ENCODE results near the gene RNPEP. TPM values are rescaled to one million over a fixed set of nuclear protein-coding genes. Genes with fewer than 3 reads are reported as not detected.

RNPEP gene
- total and polyA plus RNA-seq, 2 of the 8 experiments (the other 6 are each of a cell fraction or from before 2014, with no cell fraction given) = 34.1 to 51.1 TPM

- DNase-seq (ENCODE audit: low read depth in 1 of 2, low spot score in 2 of 2) = no peak
- no peak overlapping the region for H2BK120ac ChIP-seq (replicated peaks; ENCODE audit: low read depth, low read length)
- no peak overlapping the region for H3K18ac ChIP-seq (ENCODE audit: extremely low read depth, low read length)
- ChIA-PET POLR2A (ENCODE audit: partially characterized antibody) (interaction anchor here (0.6 to 3.7 kb wide), 19 partner anchors 8 to 132 kb away, joined by 3 to 24 read pairs (median 3); partner anchors contain the start of genes ELF3, GPR37L1 and RNPEP), CTCF (ENCODE audit: partially characterized antibody) (interaction anchor here (0.6 to 27.9 kb wide), 66 partner anchors 10 to 995 kb away, joined by 3 to 1014 read pairs (median 4); partner anchors contain the start of genes ELF3, GPR37L1, IPO9 and LMOD1)
- no peak overlapping the region for H2BK20ac ChIP-seq (ENCODE audit: low read length)
- no peak overlapping the region for H3K23ac ChIP-seq (ENCODE audit: insufficient read length)
- H3K27ac ChIP-seq (ENCODE audit: low read depth, low read length) = no peak overlapping the region
- no peak overlapping the region for H3K4me3 ChIP-seq (ENCODE audit: extremely low read depth in 1 of 4, insufficient read depth in 2 of 4, low read depth in 3 of 4, low read length in 4 of 4)
- H2AFZ ChIP-seq (ENCODE audit: low read length) = no peak overlapping the region
- H2AK5ac ChIP-seq (ENCODE audit: low read depth, low read length) = no peak overlapping the region
- no peak overlapping the region for H3K9ac ChIP-seq (replicated peaks in 1 of 4; ENCODE audit: extremely low read depth in 1 of 4, low read depth in 3 of 4, low read length in 3 of 4)
- H2BK15ac ChIP-seq (ENCODE audit: low read length) = no peak overlapping the region
- H3K23me2 ChIP-seq (ENCODE audit: low read depth, low read length) = no peaks in the 10 kb centered on the region
- H3K36me3 ChIP-seq (ENCODE audit: control insufficient read depth in 2 of 4, insufficient read depth in 4 of 4, low read length in 3 of 4) = peaks cover 7 to 67% (median 44%) of the 10 kb centered on the region in 4 experiments
- no peaks in the 10 kb centered on the region for H3K4me1 ChIP-seq (replicated peaks in 1 of 4; ENCODE audit: control insufficient read depth in 3 of 4, insufficient read depth in 4 of 4, low read length in 3 of 4)
- no peak overlapping the region for H3K56ac ChIP-seq (replicated peaks; ENCODE audit: insufficient read length, low read depth, low read length)
- H4K8ac ChIP-seq (ENCODE audit: extremely low read depth, insufficient read depth, low read length) = no peak overlapping the region
- no peak overlapping the region for H3K4ac ChIP-seq (replicated peaks; ENCODE audit: insufficient read length, low read depth, low read length)
- no peak overlapping the region for H4K91ac ChIP-seq (replicated peaks; ENCODE audit: insufficient read length, low read length)
- H4K5ac ChIP-seq (ENCODE audit: insufficient read length, low read depth, low read length) = no peak overlapping the region
- FAIRE-seq = peak; percentile 96
- peaks cover 0 to 3% of the 10 kb centered on the region in 2 experiments for H4K20me1 ChIP-seq (replicated peaks in 1 of 2; ENCODE audit: control insufficient read depth in 1 of 2, insufficient read depth in 2 of 2, low read length in 2 of 2)
- 77% methylated on average over 16 of the region's 16 CpGs; no CpG with 5 or more reads in 1 of the 2 experiments for WGBS, 2 experiments (ENCODE audit: extremely low coverage in 1 of 2, insufficient coverage in 1 of 2, insufficient read length in 1 of 2, insufficient replicate concordance in 2 of 2, low coverage in 1 of 2, low lambda C conversion rate in 2 of 2, missing lambda C conversion rate in 1 of 2)
- no peak overlapping the region for H2BK5ac ChIP-seq (ENCODE audit: low read depth, low read length)
- H3K4me2 ChIP-seq (ENCODE audit: insufficient read depth in 1 of 2, low read depth in 2 of 2, low read length in 2 of 2) = no peak overlapping the region
- H3K79me1 ChIP-seq (ENCODE audit: low read depth, low read length) = 0 out of 2 replicates have a peak, but pooled peaks cover 2% of the 10 kb centered on the region
- H3K9me3 ChIP-seq (ENCODE audit: insufficient read depth in 2 of 2, low read depth in 1 of 2, low read length in 1 of 2) = no peaks in the 10 kb centered on the region
- no peak overlapping the region for H2BK12ac ChIP-seq (ENCODE audit: low read depth, low read length)
- no peaks in the 10 kb centered on the region for H3K27me3 ChIP-seq (replicated peaks in 1 of 4; ENCODE audit: control insufficient read depth in 3 of 4, extremely low read depth in 1 of 4, insufficient read depth in 3 of 4, low read length in 3 of 4)
- H3K14ac ChIP-seq (ENCODE audit: insufficient read length) = no peak overlapping the region
- H3K79me2 ChIP-seq (ENCODE audit: control insufficient read depth in 1 of 2, insufficient read depth in 2 of 2, low read length in 2 of 2) = no peaks in the 10 kb centered on the region
- TF ChIP-seq SAP30 (IDR thresholded peaks at IDR 0.05; ENCODE audit: insufficient read depth, insufficient replicate concordance, low read length) (no peak), GABPA (IDR thresholded peaks at IDR 0.05; ENCODE audit: borderline replicate concordance, insufficient read depth, low read length) (no peak), SUZ12 (IDR thresholded peaks at IDR 0.05; ENCODE audit: low read length) (no peak), EP300 (IDR thresholded peaks at IDR 0.05; ENCODE audit: borderline replicate concordance in 1 of 2, low read depth in 2 of 2, low read length in 2 of 2) (no peak), CREB1 (IDR thresholded peaks at IDR 0.05) (0 out of 2 replicates have a peak, but pooled peaks have one; percentile 23), SP4 (IDR thresholded peaks at IDR 0.05; ENCODE audit: low read length) (no peak), MAFK (IDR thresholded peaks at IDR 0.05; ENCODE audit: low read depth, low read length) (no peak), EGR1 (IDR thresholded peaks at IDR 0.05; ENCODE audit: borderline replicate concordance, low read depth, low read length) (no peak), SIN3A (conservative IDR thresholded peaks at IDR 0.05 in 1 of 2, IDR thresholded peaks at IDR 0.05 in 1 of 2; ENCODE audit: low read depth in 1 of 2, low read length in 2 of 2) (0 out of 4 replicates have a peak, but pooled peaks of 1 of the 2 experiments have one; percentile 46)
These were observed 17.3 kb downstream of the RNPEP start for GRCh38 chr1:201999625-202000238.
